H9 (cell line): ENCODE measurements around the gene TLX2. TPM values are rescaled to one million over a fixed set of nuclear protein-coding genes. Genes with fewer than 3 reads are reported as not detected.

Source experiments
- DNase-seq: peaks from one replicate; pipeline ENCODE4 v3.0.0-alpha.2; 2017
- H2AFZ ChIP-seq: one replicate; pipeline ENCODE4 v1.6.1; 2013; ENCODE audit warnings: mild to moderate bottlenecking, low read length, control low read depth, moderate library complexity
- H2AK5ac ChIP-seq: 2 replicates; pipeline ENCODE4 v1.6.1; 2013; ENCODE audit warnings: low read length, control low read depth, mixed read lengths; ENCODE audit not compliant: insufficient read length
- H2BK120ac ChIP-seq: one replicate; pipeline ENCODE4 v1.6.1; 2013; ENCODE audit warnings: low read depth, mild to moderate bottlenecking, low read length, control low read depth, inconsistent platforms; ENCODE audit not compliant: poor library complexity, severe bottlenecking
- H2BK12ac ChIP-seq: 2 replicates; pipeline ENCODE4 v1.6.1; 2013; ENCODE audit warnings: low read length, control low read depth, mixed read lengths, low read depth; ENCODE audit not compliant: insufficient read length
- H2BK15ac ChIP-seq: 2 replicates; pipeline ENCODE4 v1.6.1; 2013; ENCODE audit warnings: low read depth, low read length, control low read depth
- H2BK20ac ChIP-seq: one replicate; pipeline ENCODE4 v1.6.1; 2013; ENCODE audit warnings: low read depth, mild to moderate bottlenecking, low read length, control low read depth, inconsistent platforms; ENCODE audit not compliant: poor library complexity, severe bottlenecking
- H2BK5ac ChIP-seq: 2 replicates; pipeline ENCODE4 v1.6.1; 2013; ENCODE audit warnings: low read length, control low read depth, mixed read lengths; ENCODE audit not compliant: insufficient read length
- H3K14ac ChIP-seq: 2 replicates; pipeline ENCODE4 v1.6.1; 2013; ENCODE audit warnings: low read length, control low read depth; ENCODE audit not compliant: insufficient read depth
- H3K18ac ChIP-seq: 2 replicates; pipeline ENCODE4 v1.6.1; 2013; ENCODE audit warnings: low read depth, mild to moderate bottlenecking, mixed read lengths, low read length, control low read depth; ENCODE audit not compliant: insufficient read length
- H3K23ac ChIP-seq: 2 replicates; pipeline ENCODE4 v1.6.1; 2013; ENCODE audit warnings: low read length, control low read depth, mixed read lengths, low read depth; ENCODE audit not compliant: insufficient read length
- H3K23me2 ChIP-seq: 2 replicates; pipeline ENCODE4 v1.6.1; 2013; ENCODE audit warnings: low read depth, mild to moderate bottlenecking, mixed read lengths, low read length, control low read depth; ENCODE audit not compliant: insufficient read length, poor library complexity, severe bottlenecking
- H3K27ac ChIP-seq: 2 replicates; pipeline ENCODE4 v1.5.1; 2013; ENCODE audit warnings: low read length, control low read depth, mixed read lengths, low read depth; ENCODE audit not compliant: insufficient read length
- H3K27me3 ChIP-seq: 2 replicates; pipeline ENCODE4 v1.6.1; 2013; ENCODE audit warnings: low read length, control low read depth, inconsistent platforms; ENCODE audit not compliant: insufficient read depth
- H3K4ac ChIP-seq: 2 replicates; pipeline ENCODE4 v1.6.1; 2013; ENCODE audit warnings: low read depth, mild to moderate bottlenecking, control low read depth, inconsistent platforms, low read length, moderate library complexity
- H3K4me1 ChIP-seq: 2 replicates; pipeline ENCODE4 v1.6.1; 2013; ENCODE audit warnings: low read length, control low read depth, inconsistent platforms; ENCODE audit not compliant: insufficient read depth
- H3K4me2 ChIP-seq: 2 replicates; pipeline ENCODE4 v1.6.1; 2013; ENCODE audit warnings: low read length, control low read depth, mixed read lengths; ENCODE audit not compliant: insufficient read length, insufficient read depth
- H3K56ac ChIP-seq: 2 replicates; pipeline ENCODE4 v1.6.1; 2013; ENCODE audit warnings: low read depth, mild to moderate bottlenecking, mixed read lengths, low read length, control low read depth; ENCODE audit not compliant: insufficient read length
- H3K79me1 ChIP-seq: 2 replicates; pipeline ENCODE4 v1.6.1; 2013; ENCODE audit warnings: low read depth, mild to moderate bottlenecking, moderate library complexity, low read length, control low read depth, inconsistent platforms; ENCODE audit not compliant: insufficient read depth, poor library complexity, severe bottlenecking
- H3K79me2 ChIP-seq: 2 replicates; pipeline ENCODE4 v1.6.1; 2013; ENCODE audit warnings: low read length, control low read depth, inconsistent platforms; ENCODE audit not compliant: insufficient read depth
- H3K9ac ChIP-seq: 2 replicates; pipeline ENCODE4 v1.6.1; 2013; ENCODE audit warnings: low read length, control low read depth, mixed read lengths; ENCODE audit not compliant: insufficient read length; ENCODE audit errors: extremely low read depth
- H3K9me3 ChIP-seq: one replicate; pipeline ENCODE4 v1.6.1; 2013; ENCODE audit warnings: low read depth, low read length, inconsistent platforms; ENCODE audit not compliant: control insufficient read depth
- H3T11ph ChIP-seq: one replicate; pipeline ENCODE4 v1.6.1; 2013; ENCODE audit warnings: mild to moderate bottlenecking, low read length, control low read depth, inconsistent platforms
- H4K20me1 ChIP-seq: one replicate; pipeline ENCODE4 v1.6.1; 2013; ENCODE audit not compliant: control insufficient read depth, insufficient read length, insufficient read depth
- H4K5ac ChIP-seq: 2 replicates; pipeline ENCODE4 v1.6.1; 2013; ENCODE audit warnings: low read depth, mild to moderate bottlenecking, mixed read lengths, low read length, control low read depth; ENCODE audit not compliant: insufficient read length
- H4K8ac ChIP-seq: replicated peaks from 2 replicates; pipeline ENCODE4 v1.6.1; 2013; ENCODE audit warnings: low read length, control low read depth, mixed read lengths, low read depth; ENCODE audit not compliant: insufficient read length
- H4K91ac ChIP-seq: 2 replicates; pipeline ENCODE4 v1.6.1; 2013; ENCODE audit warnings: low read depth, mild to moderate bottlenecking, moderate library complexity, mixed read lengths, low read length, control low read depth; ENCODE audit not compliant: insufficient read length
- H3K27ac Mint-ChIP-seq, 3 experiments: 2 replicates in 2 of 3; 3 replicates in 1 of 3; pipeline ENCODE4 v1.8.0; 2020 to 2021; ENCODE audit warnings: mixed read lengths in 3 of 3, mild to moderate bottlenecking in 1 of 3, moderate library complexity in 1 of 3
- H3K27me3 Mint-ChIP-seq: 2 replicates; pipeline ENCODE4 v1.8.0; 2021; ENCODE audit warnings: low read depth, mild to moderate bottlenecking, moderate library complexity, mixed read lengths
- H3K36me3 Mint-ChIP-seq, 3 experiments: 2 replicates in 2 of 3; 3 replicates in 1 of 3; pipeline ENCODE4 v1.8.0; 2020 to 2021; ENCODE audit warnings: low read depth in 3 of 3, mixed read lengths in 3 of 3; ENCODE audit not compliant: insufficient read depth in 1 of 3
- H3K4me1 Mint-ChIP-seq, 2 experiments: 2 replicates each; pipeline ENCODE4 v1.8.0; 2020; ENCODE audit warnings: mixed read lengths in 2 of 2
- H3K4me3 Mint-ChIP-seq, 2 experiments: 2 replicates in 1 of 2; 3 replicates in 1 of 2; pipeline ENCODE4 v1.8.0; 2020 to 2021; ENCODE audit warnings: mild to moderate bottlenecking in 2 of 2, mixed read lengths in 2 of 2, moderate library complexity in 1 of 2
- H3K9me3 Mint-ChIP-seq, 2 experiments: 2 replicates in 1 of 2; 3 replicates in 1 of 2; pipeline ENCODE4 v1.8.0; 2020; ENCODE audit warnings: mild to moderate bottlenecking in 2 of 2, mixed read lengths in 2 of 2, moderate library complexity in 1 of 2
- CTCF ChIP-seq: fragments of 200-600 bp; sonication (generic); conservative IDR thresholded peaks from 3 replicates; pipeline ENCODE4 v1.8.0; 2021; ENCODE audit warnings: antibody characterized with exemption, mild to moderate bottlenecking
- WGBS: extraction: QIAGEN DNeasy Blood & Tissue Kit; methylation state at CpG from one replicate; pipeline ENCODE4 v1.1.7; 2013; ENCODE audit warnings: missing lambda C conversion rate, low lambda C conversion rate, mixed read lengths; ENCODE audit not compliant: insufficient read length; ENCODE audit errors: extremely low coverage; 5-methylcytosine and 5-hydroxymethylcytosine counted together
- total RNA-seq: library from RNA; stranded (reverse); gene quantifications from 2 replicates; pipeline ENCODE4 v1.2.1, GENCODE V29; 2021

The TLX2 gene
- total RNA-seq, 1 experiment from 2014 or later: 0.20 TPM

GRCh38 chr2:74505448-74506246, 8.6 kb upstream of the TLX2 start:
- no peak overlapping the region for H3K27ac Mint-ChIP-seq
- no peak for TF ChIP-seq CTCF
- no peak overlapping the region for H3K4ac ChIP-seq
- peaks cover 24 to 33% (median 24%) of the 10 kb centered on the region in 3 experiments for H3K36me3 Mint-ChIP-seq
- WGBS: no CpG with 5 or more reads among the region's 14 CpGs
- H3K9me3 ChIP-seq: no peaks in the 10 kb centered on the region
- H3K27me3 Mint-ChIP-seq: peaks cover 79% of the 10 kb centered on the region
- H3K23me2 ChIP-seq: peaks cover 21% of the 10 kb centered on the region
- H3T11ph ChIP-seq: no peak overlapping the region
- H3K14ac ChIP-seq: no peak overlapping the region
- no peak for DNase-seq
- H3K9ac ChIP-seq: no peak overlapping the region
- H3K79me1 ChIP-seq: no peaks in the 10 kb centered on the region
- peaks cover 56% of the 10 kb centered on the region for H3K27me3 ChIP-seq
- no peaks in the 10 kb centered on the region for H4K20me1 ChIP-seq
- H3K4me3 Mint-ChIP-seq: peak overlapping the region in 1 of 2 experiments; percentile 33; a peak in 2 of 5 replicates
- no peak overlapping the region for H2AK5ac ChIP-seq
- H3K18ac ChIP-seq: no peak overlapping the region
- H3K79me2 ChIP-seq: no peaks in the 10 kb centered on the region
- H3K4me1 ChIP-seq: peaks cover 4% of the 10 kb centered on the region; the same call in 1 of the 2 replicates
- no peak overlapping the region for H3K56ac ChIP-seq
- H2BK120ac ChIP-seq: no peak overlapping the region
- no peak overlapping the region for H4K91ac ChIP-seq
- H4K8ac ChIP-seq: no peak overlapping the region
- no peak overlapping the region for H2BK15ac ChIP-seq
- no peak overlapping the region for H4K5ac ChIP-seq
- H2BK12ac ChIP-seq: no peak overlapping the region
- H2BK20ac ChIP-seq: no peak overlapping the region
- H2BK5ac ChIP-seq: no peak overlapping the region
- H3K27ac ChIP-seq: no peak overlapping the region
- peaks cover 3 to 5% of the 10 kb centered on the region in 2 experiments; a peak in 3 of 5 replicates for H3K9me3 Mint-ChIP-seq
- no peak overlapping the region for H3K23ac ChIP-seq
- no peak overlapping the region for H3K4me2 ChIP-seq
- peaks cover 48 to 52% of the 10 kb centered on the region in 2 experiments for H3K4me1 Mint-ChIP-seq
- no peak overlapping the region for H2AFZ ChIP-seq
